GM23248 (cell line): ENCODE results near the gene CSRP1. TPM values are rescaled to one million over a fixed set of nuclear protein-coding genes. Genes with fewer than 3 reads are reported as not detected.

Experiments used
- DNase-seq: peaks from one replicate; pipeline ENCODE4 v3.0.0-alpha.2; 2015
- H2AFZ ChIP-seq: fragments of 200-600 bp; sonication (generic); 2 replicates; pipeline ENCODE4 v1.6.1; 2016; ENCODE audit warnings: antibody characterized with exemption
- H3F3A ChIP-seq: fragments of 200-600 bp; sonication (generic); 2 replicates; pipeline ENCODE4 v1.6.1; 2016; ENCODE audit warnings: mild to moderate bottlenecking, antibody characterized with exemption, mixed run types; ENCODE audit not compliant: insufficient read depth
- H3K27ac ChIP-seq: fragments of 200-600 bp; sonication (generic); 2 replicates; pipeline ENCODE4 v1.5.1; 2016; ENCODE audit warnings: mild to moderate bottlenecking
- H3K27me3 ChIP-seq: fragments of 200-600 bp; sonication (generic); replicated peaks from 2 replicates; pipeline ENCODE4 v1.6.1; 2016; ENCODE audit warnings: mild to moderate bottlenecking; ENCODE audit not compliant: insufficient read depth
- H3K36me3 ChIP-seq: fragments of 200-600 bp; sonication (generic); 2 replicates; pipeline ENCODE4 v1.6.1; 2016; ENCODE audit warnings: low read depth, mild to moderate bottlenecking
- H3K4me1 ChIP-seq: fragments of 200-600 bp; sonication (generic); 2 replicates; pipeline ENCODE4 v1.6.1; 2016; ENCODE audit warnings: mild to moderate bottlenecking; ENCODE audit not compliant: insufficient read depth
- H3K4me2 ChIP-seq: fragments of 200-600 bp; sonication (generic); one replicate; pipeline ENCODE4 v1.6.1; 2016; ENCODE audit warnings: mild to moderate bottlenecking; ENCODE audit not compliant: unreplicated experiment
- H3K4me3 ChIP-seq: fragments of 200-600 bp; sonication (generic); 2 replicates; pipeline ENCODE4 v1.5.1; 2016; ENCODE audit warnings: mild to moderate bottlenecking
- H3K79me2 ChIP-seq: fragments of 200-600 bp; sonication (generic); 2 replicates; pipeline ENCODE4 v1.6.1; 2016; ENCODE audit warnings: mild to moderate bottlenecking; ENCODE audit not compliant: insufficient read depth
- H3K9ac ChIP-seq: fragments of 200-600 bp; sonication (generic); 2 replicates; pipeline ENCODE4 v1.6.1; 2016; ENCODE audit warnings: mild to moderate bottlenecking
- H3K9me2 ChIP-seq: fragments of 200-600 bp; sonication (generic); 2 replicates; pipeline ENCODE4 v1.6.1; 2016; ENCODE audit warnings: mixed run types, mild to moderate bottlenecking, moderate library complexity; ENCODE audit not compliant: insufficient read depth
- H3K9me3 ChIP-seq: fragments of 200-600 bp; sonication (generic); one replicate; pipeline ENCODE4 v1.6.1; 2017; ENCODE audit warnings: low read depth
- H4K20me1 ChIP-seq: fragments of 200-600 bp; sonication (generic); 2 replicates; pipeline ENCODE4 v1.6.0; 2016; ENCODE audit not compliant: insufficient read depth
- EZH2 ChIP-seq: fragments of 200-600 bp; sonication (generic); IDR thresholded peaks from 2 replicates; pipeline ENCODE4 v1.6.1; 2018; ENCODE audit warnings: antibody characterized with exemption, mild to moderate bottlenecking; ENCODE audit not compliant: insufficient read depth, poor library complexity, severe bottlenecking
- EZH2phosphoT487 ChIP-seq: fragments of 200-600 bp; sonication (generic); IDR thresholded peaks from 2 replicates; pipeline ENCODE4 v1.6.1; 2018; ENCODE audit warnings: antibody characterized with exemption, moderate library complexity, mild to moderate bottlenecking, low read depth; ENCODE audit not compliant: insufficient read depth
- WGBS, 2 experiments: methylation state at CpG; one replicate each; pipeline ENCODE4 v1.1.6; 2015 to 2017; ENCODE audit warnings: low lambda C conversion rate in 2 of 2, low coverage in 1 of 2; ENCODE audit errors: missing lambda C conversion rate in 2 of 2; 5-methylcytosine and 5-hydroxymethylcytosine counted together
- in situ Hi-C: fragments of 300-500 bp; cut with MboI; formaldehyde crosslinking; loops from 2 replicates; pipeline ENCODE4 v1.15.0; 2020
- polyA plus RNA-seq: library from polyadenylated mRNA; unstranded; fragments of >200 nt; fragmentation: Nextera tagmentation; extraction: Ambion mirVana; gene quantifications from 2 replicates; pipeline ENCODE4 v1.2.1, GENCODE V29; 2016
- total RNA-seq: library from RNA; depleted of rRNA; stranded (reverse); fragments of >200 nt; shearing (Covaris generic); gene quantifications from 2 replicates; pipeline ENCODE4 v1.2.3, GENCODE V29; 2014

The CSRP1 gene
- total and polyA plus RNA-seq, 2 experiments from 2014 or later, result 510 to 1,160 TPM

GRCh38 chr1:201540846-201541735 lies 34.2 kb upstream of the CSRP1 start:
- Histone ChIP-seq H3K4me3 (peak overlapping the region; percentile 91), H3K27me3 (no peaks in the 10 kb centered on the region), H3K4me2 (peak overlapping the region; percentile 86), H3K9me3 (no peaks in the 10 kb centered on the region), H3K9ac (peak overlapping the region; percentile 97), H3K27ac (peak overlapping the region; percentile 91), H3K79me2 (peaks cover 70% of the 10 kb centered on the region), H3K36me3 (no peaks in the 10 kb centered on the region), H4K20me1 (no peaks in the 10 kb centered on the region), H3K9me2 (no peaks in the 10 kb centered on the region), H3K4me1 (peaks cover 73% of the 10 kb centered on the region), H3F3A (peaks cover 77% of the 10 kb centered on the region), H2AFZ (no peak overlapping the region)
- no peak for DNase-seq
- TF ChIP-seq EZH2phosphoT487 (no peak), EZH2 (no peak)
- 62 to 68% methylated on average over 12 of the region's 12 CpGs for WGBS, 2 experiments
- in situ Hi-C loops, result no loop called here

DNA sequence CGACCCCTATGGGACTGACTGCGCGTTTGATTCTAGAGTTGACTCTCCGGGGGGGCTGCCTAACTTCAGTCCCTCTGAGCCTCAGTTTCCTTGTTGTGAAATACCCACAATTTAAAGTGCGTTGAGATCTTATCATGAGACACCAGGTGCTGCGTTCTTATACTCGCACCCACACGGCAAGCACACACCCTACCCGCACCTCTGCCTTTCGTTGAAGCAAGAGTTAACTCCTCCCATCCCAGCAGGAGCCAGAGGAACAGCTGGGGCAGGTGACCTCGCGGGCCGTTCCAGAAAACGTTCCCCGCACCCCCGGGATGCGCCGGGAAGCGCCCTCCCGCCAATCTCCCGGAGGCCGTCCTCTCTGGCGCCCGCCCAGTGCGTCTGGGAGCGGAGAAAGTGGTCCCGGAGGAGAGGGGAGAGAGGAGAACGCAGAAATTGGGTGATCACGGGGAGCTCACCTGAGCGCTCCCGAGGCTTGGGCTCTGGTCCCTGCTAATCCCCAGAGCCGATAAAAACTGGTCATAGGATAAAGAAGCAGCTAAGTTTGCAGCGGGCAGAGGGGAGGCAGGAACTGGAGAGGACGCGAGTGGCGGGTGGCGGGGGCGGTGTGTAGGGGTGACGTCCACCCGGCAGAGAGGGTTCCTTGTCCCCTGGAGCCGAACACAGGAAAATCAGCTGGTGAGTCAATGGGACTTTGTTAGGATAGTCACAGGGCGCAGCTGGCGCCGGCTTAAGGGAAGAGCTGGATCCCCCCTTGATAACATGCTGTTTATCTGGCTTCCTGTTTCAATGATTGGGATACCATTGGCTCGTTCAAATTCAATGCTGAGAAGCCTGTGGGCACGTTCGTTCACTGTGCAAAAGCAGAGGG lies 32.9 kb upstream of the CSRP1 start:
- peaks cover 82% of the 10 kb centered on the region for H3F3A ChIP-seq
- 1 to 2% methylated on average over 47 of the region's 47 CpGs for WGBS, 2 experiments
- H3K27me3 ChIP-seq, result no peaks in the 10 kb centered on the region
- H2AFZ ChIP-seq, result peak overlapping the region; percentile 43
- H3K79me2 ChIP-seq, result peaks cover 57% of the 10 kb centered on the region
- no peaks in the 10 kb centered on the region for H3K36me3 ChIP-seq
- DNase-seq, result peak; percentile 88
- H4K20me1 ChIP-seq, result no peaks in the 10 kb centered on the region
- H3K9ac ChIP-seq, result peak overlapping the region; percentile 97
- TF ChIP-seq EZH2phosphoT487 (no peak), EZH2 (no peak)
- peak overlapping the region; percentile 91 for H3K27ac ChIP-seq
- H3K4me2 ChIP-seq, result peak overlapping the region; percentile 86
- H3K4me3 ChIP-seq, result peak overlapping the region; percentile 91
- H3K9me2 ChIP-seq, result no peaks in the 10 kb centered on the region
- in situ Hi-C loops, result no loop called here
- no peaks in the 10 kb centered on the region for H3K9me3 ChIP-seq
- H3K4me1 ChIP-seq, result peaks cover 79% of the 10 kb centered on the region

- Histone ChIP-seq H3K4me1 (peaks cover 79% of the 10 kb centered on the region), H2AFZ (peak within 1 kb of the TSS; percentile 43), H3F3A (peaks cover 82% of the 10 kb centered on the region), H3K27me3 (no peaks in the 10 kb centered on the region), H3K4me3 (peak within 1 kb of the TSS; percentile 91), H3K9me2 (no peaks in the 10 kb centered on the region), H3K9me3 (no peaks in the 10 kb centered on the region), H4K20me1 (no peaks in the 10 kb centered on the region), H3K36me3 (no peaks in the 10 kb centered on the region), H3K9ac (peak within 1 kb of the TSS; percentile 97), H3K79me2 (peaks cover 48% of the 10 kb centered on the region), H3K4me2 (peak within 1 kb of the TSS; percentile 86), H3K27ac (peak within 1 kb of the TSS; percentile 91)
- 1% methylated on average over 59 to 77 of the region's 93 CpGs for WGBS, 2 experiments
- DNase-seq, result peak; percentile 94
- TF ChIP-seq EZH2phosphoT487, result no peak
- no peak for TF ChIP-seq EZH2
- in situ Hi-C loops, result no loop called here
Observed at GRCh38 chr1:201538612-201539551, 32.0 kb upstream of the CSRP1 start, which contains the start of gene NAV1. NAV1 (plus strand) TSS chr1:201539127; CDS start chr1:201622885, 83,758 bp downstream.
